Endothelial cell (in vitro differentiated cells): ENCODE results near the gene GGACT. TPM values are rescaled to one million over a fixed set of nuclear protein-coding genes. Genes with fewer than 3 reads are reported as not detected.

ENCODE experiments used
- DNase-seq: peaks from one replicate; pipeline ENCODE4 v3.0.0; 2021; ENCODE audit warnings: low spot score
- H3K27ac Mint-ChIP-seq: one replicate; pipeline ENCODE4 v1.8.0; 2021; ENCODE audit warnings: mixed read lengths, inconsistent platforms; ENCODE audit not compliant: unreplicated experiment
- H3K27me3 Mint-ChIP-seq: one replicate; pipeline ENCODE4 v1.8.0; 2021; ENCODE audit warnings: mild to moderate bottlenecking, moderate library complexity, mixed read lengths, inconsistent platforms; ENCODE audit not compliant: unreplicated experiment
- H3K36me3 Mint-ChIP-seq: one replicate; pipeline ENCODE4 v1.8.0; 2021; ENCODE audit warnings: mild to moderate bottlenecking, low read depth, mixed read lengths, inconsistent platforms; ENCODE audit not compliant: unreplicated experiment
- H3K4me1 Mint-ChIP-seq: one replicate; pipeline ENCODE4 v1.8.0; 2021; ENCODE audit warnings: mild to moderate bottlenecking, mixed read lengths, inconsistent platforms; ENCODE audit not compliant: unreplicated experiment
- H3K4me3 Mint-ChIP-seq: one replicate; pipeline ENCODE4 v1.8.0; 2021; ENCODE audit warnings: mild to moderate bottlenecking, mixed read lengths, inconsistent platforms; ENCODE audit not compliant: unreplicated experiment
- H3K9me3 Mint-ChIP-seq: one replicate; pipeline ENCODE4 v1.8.0; 2021; ENCODE audit warnings: mixed read lengths, inconsistent platforms; ENCODE audit not compliant: unreplicated experiment
- CTCF ChIP-seq: fragments of 200-600 bp; sonication (generic); IDR thresholded peaks from one replicate; pipeline ENCODE4 v1.5.0; 2021; ENCODE audit warnings: antibody characterized with exemption; ENCODE audit not compliant: unreplicated experiment
- total RNA-seq: library from RNA; stranded (reverse); fragmentation: NEBNext Ultra II Directional; extraction: Animal tissue kit (Norgen Biotek cat#: 25700); gene quantifications from one replicate; pipeline ENCODE4 v1.2.1, GENCODE V29; 2021; ENCODE audit not compliant: unreplicated experiment

Gene GGACT
- total RNA-seq, 1 donor from 2014 or later = 7.0 TPM

- H3K9me3 Mint-ChIP-seq = no peaks in the 10 kb centered on the region
- H3K27me3 Mint-ChIP-seq = peaks cover 4% of the 10 kb centered on the region
- peaks cover 11% of the 10 kb centered on the region for H3K4me1 Mint-ChIP-seq
- peaks cover 9% of the 10 kb centered on the region for H3K36me3 Mint-ChIP-seq
- no peak overlapping the region for H3K4me3 Mint-ChIP-seq
- no peak for DNase-seq
- no peak overlapping the region for H3K27ac Mint-ChIP-seq
- TF ChIP-seq CTCF = no peak
These were observed 55.7 kb downstream of the GGACT start for GRCh38 chr13:100532836-100533435.

- Mint-ChIP-seq H3K4me3 (no peak overlapping the region), H3K36me3 (peaks cover 9% of the 10 kb centered on the region), H3K27me3 (peaks cover 4% of the 10 kb centered on the region), H3K9me3 (no peaks in the 10 kb centered on the region), H3K27ac (no peak overlapping the region), H3K4me1 (peaks cover 5% of the 10 kb centered on the region)
- no peak for TF ChIP-seq CTCF
- DNase-seq = no peak
These were observed 56.4 kb downstream of the GGACT start for GRCh38 chr13:100532090-100532766.

GRCh38 chr13:100530671-100531213 lies 57.8 kb downstream of the GGACT start:
- H3K27ac Mint-ChIP-seq = no peak overlapping the region
- H3K9me3 Mint-ChIP-seq = no peaks in the 10 kb centered on the region
- no peaks in the 10 kb centered on the region for H3K4me1 Mint-ChIP-seq
- no peak overlapping the region for H3K4me3 Mint-ChIP-seq
- no peak for DNase-seq
- TF ChIP-seq CTCF = no peak
- peaks cover 9% of the 10 kb centered on the region for H3K36me3 Mint-ChIP-seq
- peaks cover 1% of the 10 kb centered on the region for H3K27me3 Mint-ChIP-seq

- Mint-ChIP-seq H3K4me1 (peaks cover 2% of the 10 kb centered on the region), H3K9me3 (no peaks in the 10 kb centered on the region), H3K4me3 (no peak overlapping the region), H3K27ac (no peak overlapping the region), H3K36me3 (peaks cover 11% of the 10 kb centered on the region), H3K27me3 (peaks cover 3% of the 10 kb centered on the region)
- DNase-seq = no peak
- no peak for TF ChIP-seq CTCF
These were observed 58.8 kb downstream of the GGACT start for GRCh38 chr13:100529666-100530377.
